Neural cell (in vitro differentiated cells): ENCODE results near the gene ENGASE. TPM values are rescaled to one million over a fixed set of nuclear protein-coding genes. Genes with fewer than 3 reads are reported as not detected.

Experiments
- H2AFZ ChIP-seq: fragments of 200-600, 300-800 bp; sonication (generic), shearing (Covaris generic); 2 replicates; pipeline ENCODE4 v1.6.0; 2014; ENCODE audit warnings: low read depth, mild to moderate bottlenecking, antibody characterized with exemption, low read length, moderate library complexity
- H3F3A ChIP-seq: fragments of 200-600 bp; shearing (Covaris generic); 2 replicates; pipeline ENCODE4 v1.6.1; 2016; ENCODE audit warnings: mild to moderate bottlenecking, moderate library complexity, mixed read lengths, antibody characterized with exemption, low read length; ENCODE audit not compliant: insufficient read depth, poor library complexity, severe bottlenecking
- H3K27ac ChIP-seq: fragments of 200-600, 300-800 bp; sonication (generic), shearing (Covaris generic); 2 replicates; pipeline ENCODE4 v1.5.1; 2014; ENCODE audit warnings: mild to moderate bottlenecking, low read length, moderate library complexity
- H3K27me3 ChIP-seq: fragments of 300-800, 200-600 bp; sonication (generic), shearing (Covaris generic); 2 replicates; pipeline ENCODE4 v1.6.0; 2014; ENCODE audit warnings: mild to moderate bottlenecking, low read depth, low read length, moderate library complexity; ENCODE audit not compliant: insufficient read depth
- H3K36me3 ChIP-seq: fragments of 300-800, 200-600 bp; sonication (generic), shearing (Covaris generic); 2 replicates; pipeline ENCODE4 v1.5.1; 2014; ENCODE audit warnings: mild to moderate bottlenecking, antibody characterized with exemption, low read length, moderate library complexity; ENCODE audit not compliant: insufficient read depth
- H3K4me2 ChIP-seq: fragments of 300-800, 200-600 bp; sonication (generic), shearing (Covaris generic); 2 replicates; pipeline ENCODE4 v1.6.0; 2014; ENCODE audit warnings: mild to moderate bottlenecking, low read length
- H3K4me3 ChIP-seq: fragments of 300-800, 200-600 bp; sonication (generic), shearing (Covaris generic); 2 replicates; pipeline ENCODE4 v1.5.1; 2014; ENCODE audit warnings: mild to moderate bottlenecking, low read length, moderate library complexity
- H3K79me2 ChIP-seq: fragments of 200-600 bp; shearing (Covaris generic); replicated peaks from 2 replicates; pipeline ENCODE4 v1.6.0; 2014; ENCODE audit warnings: mild to moderate bottlenecking, low read length, moderate library complexity; ENCODE audit not compliant: insufficient read depth
- H3K9ac ChIP-seq: fragments of 300-800, 200-600 bp; sonication (generic), shearing (Covaris generic); 2 replicates; pipeline ENCODE4 v1.6.1; 2016; ENCODE audit warnings: mild to moderate bottlenecking, low read length, mixed read lengths
- H3K9me2 ChIP-seq: fragments of 200-600 bp; shearing (Covaris generic); 2 replicates; pipeline ENCODE4 v1.6.1; 2016; ENCODE audit warnings: mild to moderate bottlenecking, low read length, mixed read lengths; ENCODE audit not compliant: insufficient read depth
- H3K9me3 ChIP-seq: fragments of 200-600, 300-800 bp; sonication (generic), shearing (Covaris generic); 2 replicates; pipeline ENCODE4 v1.6.1; 2016; ENCODE audit warnings: mild to moderate bottlenecking, mixed run types, low read length, moderate library complexity, mixed read lengths
- H4K20me1 ChIP-seq: fragments of 200-600 bp; shearing (Covaris generic); 2 replicates; pipeline ENCODE4 v1.6.1; 2016; ENCODE audit warnings: mild to moderate bottlenecking, mixed run types; ENCODE audit not compliant: insufficient read depth
- EP300 ChIP-seq: fragments of 450-650 bp; conservative IDR thresholded peaks from 2 replicates; pipeline ENCODE4 v1.6.1; 2014; ENCODE audit warnings: antibody characterized with exemption, mild to moderate bottlenecking, moderate library complexity; ENCODE audit not compliant: poor library complexity, severe bottlenecking
- EZH2 ChIP-seq: fragments of 200-600, 300-800 bp; shearing (Covaris generic), sonication (generic); IDR thresholded peaks from 2 replicates; pipeline ENCODE4 v1.6.1; 2014; ENCODE audit warnings: antibody characterized with exemption, low read length, borderline replicate concordance, mild to moderate bottlenecking; ENCODE audit not compliant: insufficient read depth, poor library complexity, severe bottlenecking
- MXI1 ChIP-seq: fragments of 450-650 bp; conservative IDR thresholded peaks from 2 replicates; pipeline ENCODE4 v1.6.1; 2014; ENCODE audit warnings: antibody characterized with exemption, mild to moderate bottlenecking; ENCODE audit not compliant: poor library complexity, severe bottlenecking
- POLR2AphosphoS5 ChIP-seq: IDR thresholded peaks from 2 replicates; pipeline ENCODE4 v1.6.1; 2012
- RAD21 ChIP-seq: fragments of 450-650 bp; conservative IDR thresholded peaks from 2 replicates; pipeline ENCODE4 v1.6.1; 2014; ENCODE audit warnings: antibody characterized with exemption, mild to moderate bottlenecking, moderate library complexity
- SMC3 ChIP-seq: fragments of 450-650 bp; conservative IDR thresholded peaks from 2 replicates; pipeline ENCODE4 v1.6.1; 2014; ENCODE audit warnings: antibody characterized with exemption, mild to moderate bottlenecking, moderate library complexity; ENCODE audit not compliant: poor library complexity
- TAF1 ChIP-seq: IDR thresholded peaks from 2 replicates; pipeline ENCODE4 v1.6.1; 2012; ENCODE audit warnings: low read depth
- polyA plus RNA-seq: library from polyadenylated mRNA; depleted of rRNA; stranded (reverse); fragments of >200 nt; gene quantifications from 2 replicates; pipeline ENCODE4 v1.2.3, GENCODE V29; 2014
- TF ChIP-seq, protein P1 (sequence below): fragments of 450-650 bp; IDR thresholded peaks from 2 replicates; pipeline ENCODE4 v1.5.1; 2014; ENCODE audit warnings: antibody characterized with exemption, mild to moderate bottlenecking, moderate library complexity; ENCODE audit not compliant: poor library complexity, severe bottlenecking
- TF ChIP-seq, protein P2 (sequence below): IDR thresholded peaks from 2 replicates; pipeline ENCODE4 v1.6.1; 2012; ENCODE audit warnings: borderline replicate concordance

The ENGASE gene
- polyA plus RNA-seq, 1 donor from 2014 or later, result 13.0 TPM

DNA sequence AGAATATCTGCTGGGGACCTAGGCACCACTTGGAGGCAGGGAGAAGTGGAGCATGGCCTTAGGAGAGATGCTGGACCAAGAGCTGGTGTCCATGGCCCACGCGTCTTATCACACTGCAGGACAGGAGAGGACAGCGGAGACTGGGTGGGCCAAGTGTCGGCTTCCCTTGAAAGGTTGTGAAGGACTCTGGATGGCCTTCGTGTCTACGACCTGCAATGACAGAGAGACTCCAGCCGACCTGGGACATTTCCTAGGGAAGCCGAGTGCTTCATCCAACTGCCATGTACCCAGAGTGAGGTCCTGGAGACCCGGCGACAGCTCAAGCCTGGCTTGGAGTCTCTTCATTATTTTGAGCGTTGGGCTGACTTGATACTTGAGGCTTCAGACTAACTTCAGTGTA, 30.2 kb upstream of the ENGASE start:
- H3K27me3 ChIP-seq, result no peaks in the 10 kb centered on the region
- H3K9me3 ChIP-seq, result no peaks in the 10 kb centered on the region
- H3K4me2 ChIP-seq, result no peak overlapping the region
- TF ChIP-seq, protein P1, sequence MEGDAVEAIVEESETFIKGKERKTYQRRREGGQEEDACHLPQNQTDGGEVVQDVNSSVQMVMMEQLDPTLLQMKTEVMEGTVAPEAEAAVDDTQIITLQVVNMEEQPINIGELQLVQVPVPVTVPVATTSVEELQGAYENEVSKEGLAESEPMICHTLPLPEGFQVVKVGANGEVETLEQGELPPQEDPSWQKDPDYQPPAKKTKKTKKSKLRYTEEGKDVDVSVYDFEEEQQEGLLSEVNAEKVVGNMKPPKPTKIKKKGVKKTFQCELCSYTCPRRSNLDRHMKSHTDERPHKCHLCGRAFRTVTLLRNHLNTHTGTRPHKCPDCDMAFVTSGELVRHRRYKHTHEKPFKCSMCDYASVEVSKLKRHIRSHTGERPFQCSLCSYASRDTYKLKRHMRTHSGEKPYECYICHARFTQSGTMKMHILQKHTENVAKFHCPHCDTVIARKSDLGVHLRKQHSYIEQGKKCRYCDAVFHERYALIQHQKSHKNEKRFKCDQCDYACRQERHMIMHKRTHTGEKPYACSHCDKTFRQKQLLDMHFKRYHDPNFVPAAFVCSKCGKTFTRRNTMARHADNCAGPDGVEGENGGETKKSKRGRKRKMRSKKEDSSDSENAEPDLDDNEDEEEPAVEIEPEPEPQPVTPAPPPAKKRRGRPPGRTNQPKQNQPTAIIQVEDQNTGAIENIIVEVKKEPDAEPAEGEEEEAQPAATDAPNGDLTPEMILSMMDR, result no peak
- H2AFZ ChIP-seq, result no peak overlapping the region
- H3K27ac ChIP-seq, result no peak overlapping the region
- H3K4me3 ChIP-seq, result no peak overlapping the region
- H4K20me1 ChIP-seq, result no peaks in the 10 kb centered on the region
- no peaks in the 10 kb centered on the region for H3K79me2 ChIP-seq
- H3K9me2 ChIP-seq, result no peaks in the 10 kb centered on the region
- H3F3A ChIP-seq, result no peaks in the 10 kb centered on the region
- no peak overlapping the region for H3K9ac ChIP-seq
- H3K36me3 ChIP-seq, result no peaks in the 10 kb centered on the region

GRCh38 chr17:79045001-79045729, 29.5 kb upstream of the ENGASE start:
- Histone ChIP-seq H3K9me2 (no peaks in the 10 kb centered on the region), H4K20me1 (no peaks in the 10 kb centered on the region), H2AFZ (no peak overlapping the region), H3K79me2 (no peaks in the 10 kb centered on the region), H3K4me2 (no peak overlapping the region), H3K27ac (no peak overlapping the region), H3F3A (no peaks in the 10 kb centered on the region), H3K9ac (no peak overlapping the region), H3K9me3 (no peaks in the 10 kb centered on the region), H3K27me3 (no peaks in the 10 kb centered on the region), H3K36me3 (no peaks in the 10 kb centered on the region), H3K4me3 (no peak overlapping the region)
- TF ChIP-seq RAD21 (no peak), EP300 (no peak), POLR2AphosphoS5 (no peak), EZH2 (no peak), MXI1 (no peak), SMC3 (no peak), TAF1 (no peak)
- TF ChIP-seq, protein P2, sequence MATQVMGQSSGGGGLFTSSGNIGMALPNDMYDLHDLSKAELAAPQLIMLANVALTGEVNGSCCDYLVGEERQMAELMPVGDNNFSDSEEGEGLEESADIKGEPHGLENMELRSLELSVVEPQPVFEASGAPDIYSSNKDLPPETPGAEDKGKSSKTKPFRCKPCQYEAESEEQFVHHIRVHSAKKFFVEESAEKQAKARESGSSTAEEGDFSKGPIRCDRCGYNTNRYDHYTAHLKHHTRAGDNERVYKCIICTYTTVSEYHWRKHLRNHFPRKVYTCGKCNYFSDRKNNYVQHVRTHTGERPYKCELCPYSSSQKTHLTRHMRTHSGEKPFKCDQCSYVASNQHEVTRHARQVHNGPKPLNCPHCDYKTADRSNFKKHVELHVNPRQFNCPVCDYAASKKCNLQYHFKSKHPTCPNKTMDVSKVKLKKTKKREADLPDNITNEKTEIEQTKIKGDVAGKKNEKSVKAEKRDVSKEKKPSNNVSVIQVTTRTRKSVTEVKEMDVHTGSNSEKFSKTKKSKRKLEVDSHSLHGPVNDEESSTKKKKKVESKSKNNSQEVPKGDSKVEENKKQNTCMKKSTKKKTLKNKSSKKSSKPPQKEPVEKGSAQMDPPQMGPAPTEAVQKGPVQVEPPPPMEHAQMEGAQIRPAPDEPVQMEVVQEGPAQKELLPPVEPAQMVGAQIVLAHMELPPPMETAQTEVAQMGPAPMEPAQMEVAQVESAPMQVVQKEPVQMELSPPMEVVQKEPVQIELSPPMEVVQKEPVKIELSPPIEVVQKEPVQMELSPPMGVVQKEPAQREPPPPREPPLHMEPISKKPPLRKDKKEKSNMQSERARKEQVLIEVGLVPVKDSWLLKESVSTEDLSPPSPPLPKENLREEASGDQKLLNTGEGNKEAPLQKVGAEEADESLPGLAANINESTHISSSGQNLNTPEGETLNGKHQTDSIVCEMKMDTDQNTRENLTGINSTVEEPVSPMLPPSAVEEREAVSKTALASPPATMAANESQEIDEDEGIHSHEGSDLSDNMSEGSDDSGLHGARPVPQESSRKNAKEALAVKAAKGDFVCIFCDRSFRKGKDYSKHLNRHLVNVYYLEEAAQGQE, result no peak
- TF ChIP-seq, protein P1, result no peak
